GM10248 (cell line): ENCODE data around the gene PLRG1.

Source experiments
- CTCF ChIA-PET: fragments of 300-600 bp; sonication (Branson Sonifier 250); formaldehyde crosslinking; extraction: SDS; loops from one replicate; lab custom pipeline; 2021; ENCODE audit warnings: antibody characterized with exemption; lab: Yijun Ruan, JAX
- POLR2A ChIA-PET: fragments of 350-650 bp; sonication (Branson Sonifier 250); formaldehyde crosslinking; extraction: SDS; loops from one replicate; lab custom pipeline; 2020; ENCODE audit warnings: antibody characterized with exemption; lab: Yijun Ruan, JAX
- DNase-seq: peaks from one replicate; pipeline ENCODE4 v3.0.0; 2012; ENCODE audit errors: extremely low spot score
- TF ChIP-seq, protein P1 (sequence below): IDR thresholded peaks from 2 replicates; pipeline ENCODE4 v1.5.1; 2012; ENCODE audit warnings: mild to moderate bottlenecking, low read depth; ENCODE audit errors: extremely low read depth, missing control alignments, control extremely low read depth

The PLRG1 gene

DNA sequence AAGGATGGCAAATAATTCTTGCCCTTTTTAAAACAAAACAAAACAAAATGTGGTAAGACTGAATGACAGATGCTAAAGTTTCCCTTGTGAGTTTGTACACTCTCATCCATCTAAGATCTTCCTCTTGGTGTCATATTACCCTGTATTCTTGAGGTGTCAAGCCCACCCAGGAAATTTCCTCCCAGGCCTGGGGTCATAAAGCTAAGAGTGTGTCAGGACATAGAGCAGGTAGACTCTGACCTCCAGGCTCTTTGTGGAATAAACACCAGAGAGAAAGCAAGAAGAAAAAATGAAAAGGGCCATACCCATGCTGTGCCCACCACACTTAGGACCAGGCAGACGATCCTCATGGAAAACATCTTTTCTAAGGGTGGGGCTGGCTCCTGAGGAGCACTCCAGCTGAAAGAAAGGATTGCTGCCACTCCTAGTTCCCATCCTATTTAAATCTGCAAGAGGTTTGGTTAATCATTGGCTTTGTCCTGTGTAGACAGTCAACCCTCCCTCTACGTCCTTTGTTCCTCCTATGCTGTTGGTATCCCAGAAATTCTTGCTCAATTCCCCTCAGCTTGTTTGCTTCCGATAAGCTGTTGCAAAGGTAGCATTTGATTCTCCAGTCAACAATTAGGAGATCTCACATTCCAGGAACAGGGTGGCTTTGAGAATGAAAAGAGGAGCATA lies 40.3 kb upstream of the PLRG1 start, which contains the start of gene FGA:
TSS of gene FGA (minus strand) at position 414 of the 678 bp plus-strand sequence. CDS start at position 359, 55 bp downstream.
- POLR2A ChIA-PET: no interaction called here
- CTCF ChIA-PET: interaction anchor here (0.8 to 1.5 kb wide), 5 partner anchors 10 to 40 kb away, joined by 3 to 4 read pairs (median 3); partner anchors contain the start of genes FGG and PLRG1
- TF ChIP-seq, protein P1, sequence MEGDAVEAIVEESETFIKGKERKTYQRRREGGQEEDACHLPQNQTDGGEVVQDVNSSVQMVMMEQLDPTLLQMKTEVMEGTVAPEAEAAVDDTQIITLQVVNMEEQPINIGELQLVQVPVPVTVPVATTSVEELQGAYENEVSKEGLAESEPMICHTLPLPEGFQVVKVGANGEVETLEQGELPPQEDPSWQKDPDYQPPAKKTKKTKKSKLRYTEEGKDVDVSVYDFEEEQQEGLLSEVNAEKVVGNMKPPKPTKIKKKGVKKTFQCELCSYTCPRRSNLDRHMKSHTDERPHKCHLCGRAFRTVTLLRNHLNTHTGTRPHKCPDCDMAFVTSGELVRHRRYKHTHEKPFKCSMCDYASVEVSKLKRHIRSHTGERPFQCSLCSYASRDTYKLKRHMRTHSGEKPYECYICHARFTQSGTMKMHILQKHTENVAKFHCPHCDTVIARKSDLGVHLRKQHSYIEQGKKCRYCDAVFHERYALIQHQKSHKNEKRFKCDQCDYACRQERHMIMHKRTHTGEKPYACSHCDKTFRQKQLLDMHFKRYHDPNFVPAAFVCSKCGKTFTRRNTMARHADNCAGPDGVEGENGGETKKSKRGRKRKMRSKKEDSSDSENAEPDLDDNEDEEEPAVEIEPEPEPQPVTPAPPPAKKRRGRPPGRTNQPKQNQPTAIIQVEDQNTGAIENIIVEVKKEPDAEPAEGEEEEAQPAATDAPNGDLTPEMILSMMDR: no peak
- DNase-seq: no peak

DNA sequence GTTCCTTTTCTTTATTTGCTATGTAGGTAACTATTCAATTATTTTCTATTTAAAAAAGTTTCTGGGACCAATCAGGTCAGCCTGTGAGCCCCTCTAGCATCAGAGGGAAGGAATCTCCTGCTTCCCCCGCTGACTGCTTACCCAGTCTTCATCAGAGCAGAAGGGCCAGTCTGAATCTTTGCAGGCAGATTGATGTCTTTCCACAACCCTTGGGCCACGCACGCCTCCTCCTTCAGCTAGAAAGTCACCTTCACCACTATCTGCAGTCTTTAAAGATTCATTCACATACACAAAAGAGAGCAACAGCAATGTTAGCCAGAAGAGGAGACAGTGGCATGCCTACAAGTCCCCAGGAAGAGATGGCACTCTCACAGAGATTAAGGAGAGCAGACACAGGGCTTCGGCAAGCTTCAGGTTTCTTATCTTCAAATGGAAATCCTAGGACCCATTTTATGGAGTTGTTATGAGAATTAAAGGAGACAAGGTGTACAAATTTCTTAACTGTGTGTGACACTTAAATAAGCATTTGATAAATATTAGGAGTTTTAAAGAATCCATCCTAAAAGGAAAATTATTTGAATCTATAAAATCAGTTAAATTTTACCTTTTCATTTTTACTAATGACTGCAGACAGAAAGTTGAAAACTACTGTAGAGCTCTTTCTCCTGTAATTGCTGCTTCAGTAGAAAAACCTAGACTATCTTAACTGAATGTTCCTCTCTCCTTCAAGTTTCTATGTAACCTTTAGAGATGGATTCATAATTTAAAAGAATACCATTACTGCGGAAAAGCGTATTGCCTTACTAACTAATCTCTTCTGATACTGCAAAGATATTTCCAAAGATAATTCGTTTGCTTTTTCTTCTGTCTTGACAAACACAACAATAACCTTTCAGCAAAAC lies 39.3 kb upstream of the PLRG1 start:
- POLR2A ChIA-PET: no interaction called here

DNA sequence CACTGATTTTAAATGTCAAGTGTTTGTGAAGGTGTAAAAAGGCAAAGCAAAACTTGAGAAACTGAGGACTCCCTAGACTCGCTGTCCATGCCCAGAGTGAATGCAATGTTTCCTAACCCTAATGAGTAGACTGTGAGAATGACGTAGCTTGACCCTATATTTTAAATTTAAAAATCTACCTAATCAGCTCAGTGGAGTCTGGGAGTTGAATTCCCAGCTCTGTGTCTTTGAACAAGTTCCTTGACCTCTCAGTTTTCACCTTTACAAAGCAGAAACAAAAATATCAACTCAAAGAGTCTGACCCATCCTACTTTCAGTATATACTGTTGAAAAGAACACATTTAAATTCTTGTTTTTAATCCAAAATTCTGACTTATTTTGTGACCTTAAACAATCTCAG lies 38.0 kb upstream of the PLRG1 start:
- CTCF ChIA-PET: interaction anchor here (0.9 to 1.8 kb wide), 6 partner anchors 8 to 31 kb away, joined by 3 to 11 read pairs (median 4); partner anchors contain the start of gene FGG
- DNase-seq: no peak
- POLR2A ChIA-PET: no interaction called here
- TF ChIP-seq, protein P1: no peak

More for the DNA sequence above, 39.3 kb upstream of the PLRG1 start:
- TF ChIP-seq, protein P1: no peak
- CTCF ChIA-PET: interaction anchor here (0.9 to 1.7 kb wide), 5 partner anchors 8 to 29 kb away, joined by 3 to 4 read pairs (median 4); partner anchors contain the start of gene FGG
- no peak for DNase-seq

DNA sequence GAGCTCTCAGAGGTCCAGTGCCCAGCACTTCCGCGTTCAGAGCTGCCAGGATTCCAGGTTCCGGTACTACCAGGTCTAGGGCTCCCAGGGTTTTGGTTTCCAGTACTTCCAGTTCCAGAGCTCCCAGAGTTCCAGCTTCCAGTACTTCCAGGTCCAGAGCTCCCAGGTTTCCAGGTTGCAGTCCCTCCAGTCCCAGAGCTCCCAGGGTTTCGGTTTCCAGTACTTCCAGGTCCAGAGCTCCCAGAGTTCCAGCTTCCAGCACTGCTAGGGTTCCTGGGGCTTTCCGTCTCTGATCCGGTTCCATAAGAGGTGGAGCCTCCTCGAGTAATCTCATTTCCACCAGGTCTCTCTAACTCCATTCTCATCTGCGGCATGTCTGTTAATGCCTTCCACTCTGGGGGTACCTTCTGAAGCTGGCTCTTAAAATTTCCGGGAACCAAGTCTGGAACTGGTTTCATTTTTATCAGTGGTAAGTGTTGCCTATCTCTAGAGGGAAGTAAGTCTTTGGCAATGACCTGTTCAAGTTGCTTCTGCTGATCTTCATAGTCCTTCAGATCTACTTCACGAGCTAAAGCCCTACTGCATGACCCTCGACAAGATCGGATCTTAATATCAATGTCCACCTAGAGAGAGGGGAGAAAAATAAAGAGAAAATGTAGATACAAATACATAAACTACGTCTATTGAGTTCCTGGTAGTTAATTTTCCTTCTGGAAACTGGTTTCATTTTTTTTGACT lies 36.3 kb upstream of the PLRG1 start:
- TF ChIP-seq, protein P1: no peak
- ChIA-PET POLR2A (no interaction called here), CTCF (interaction anchor here (1.3 to 2.9 kb wide), 5 partner anchors 9 to 35 kb away, joined by 4 to 12 read pairs (median 7); no protein-coding TSS in a partner anchor)
- no peak for DNase-seq

DNA sequence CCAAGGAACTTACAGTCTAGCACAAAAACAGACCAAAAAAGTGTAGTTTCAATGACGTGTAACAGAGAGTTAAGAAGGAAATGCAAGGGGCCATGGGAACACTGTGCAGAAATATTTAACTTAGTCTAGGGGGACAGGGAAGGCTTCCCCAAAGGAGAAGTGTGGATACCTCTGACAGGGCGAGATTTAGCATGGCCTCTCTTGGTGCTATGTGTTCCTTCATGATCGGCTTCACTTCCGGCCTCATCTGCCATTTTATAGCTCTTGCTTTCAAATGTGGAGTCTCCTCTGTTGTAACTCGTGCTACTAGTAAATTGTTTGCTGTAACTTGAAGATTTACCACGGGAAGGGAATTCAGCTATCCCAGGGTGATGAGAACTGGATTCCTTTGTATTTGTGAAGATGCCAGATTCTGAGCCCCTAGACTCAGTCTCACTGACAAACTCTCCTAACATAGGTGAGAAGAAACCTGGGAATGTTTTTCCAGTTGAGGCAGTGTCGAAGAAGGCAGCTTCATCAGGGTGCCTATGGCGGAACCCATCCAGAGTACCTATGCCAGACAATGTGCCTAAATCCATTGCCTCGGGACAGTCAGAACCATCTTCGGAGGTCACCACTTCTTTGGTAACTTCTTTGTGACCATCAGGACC lies 35.3 kb upstream of the PLRG1 start:
- POLR2A ChIA-PET: no interaction called here
- no peak for DNase-seq
- CTCF ChIA-PET: interaction anchor here (0.7 to 3.1 kb wide), 6 partner anchors 10 to 39 kb away, joined by 3 to 14 read pairs (median 7); no protein-coding TSS in a partner anchor
- TF ChIP-seq, protein P1: no peak
